Measurements from ENCODE around the gene NHSL1. TPM values are rescaled to one million over a fixed set of nuclear protein-coding genes. Genes with fewer than 3 reads are reported as not detected.
A peak's percentile ranks its signal among the peaks of the same experiment; 100 is the strongest.

Gene NHSL1
- total and polyA plus RNA-seq, 2 of the 8 experiments (the other 6 are each of a cell fraction or from before 2014, with no cell fraction given): 7.2 to 32.4 TPM

DNA sequence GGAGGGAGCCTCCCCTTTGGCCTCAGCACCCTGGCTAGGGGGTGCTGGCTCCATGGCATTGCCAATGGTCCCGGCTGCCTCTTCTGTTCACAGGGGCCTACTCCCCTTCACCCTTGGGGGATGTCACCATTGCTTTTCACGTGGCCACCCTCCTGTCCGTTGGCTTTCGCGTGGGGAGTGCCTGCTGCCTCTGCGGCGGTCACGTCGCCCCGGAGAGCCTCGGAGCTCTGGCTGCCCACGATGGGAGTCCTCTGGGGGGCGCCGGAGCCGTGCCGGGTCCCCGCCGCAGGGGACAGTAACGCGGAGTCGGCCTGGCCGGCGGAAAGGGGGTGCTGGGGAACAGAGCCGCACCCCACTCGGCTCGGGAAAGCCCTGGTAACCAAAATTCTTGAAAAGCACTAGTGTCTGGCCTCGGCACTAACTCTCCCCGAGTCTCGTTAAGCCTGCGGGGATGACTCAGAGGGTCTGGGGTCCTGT, 95.9 kb downstream of the NHSL1 start:
- Histone ChIP-seq H4K91ac (replicated peaks; ENCODE audit: insufficient read length, low read length) (peak overlapping the region; percentile 38), H3K79me2 (ENCODE audit: control insufficient read depth in 1 of 2, insufficient read depth in 2 of 2, low read length in 2 of 2) (no peaks in the 10 kb centered on the region), H3K27me3 (replicated peaks in 1 of 4; ENCODE audit: control insufficient read depth in 3 of 4, extremely low read depth in 1 of 4, insufficient read depth in 3 of 4, low read length in 3 of 4) (no peaks in the 10 kb centered on the region; a peak in 1 of 7 replicates), H3K56ac (replicated peaks; ENCODE audit: insufficient read length, low read depth, low read length) (peak overlapping the region; percentile 62), H2BK5ac (ENCODE audit: low read depth, low read length) (peak overlapping the region; percentile 46), H3K4ac (replicated peaks; ENCODE audit: insufficient read length, low read depth, low read length) (peak overlapping the region; percentile 44), H3K23me2 (ENCODE audit: low read depth, low read length) (peaks cover 6% of the 10 kb centered on the region; the same call in 1 of the 2 replicates), H3K9ac (replicated peaks in 1 of 4; ENCODE audit: extremely low read depth in 1 of 4, low read depth in 3 of 4, low read length in 3 of 4) (peak overlapping the region in 2 of 4 experiments; percentile 67 to 74; a peak in 4 of 7 replicates), H2BK15ac (ENCODE audit: low read length) (no peak overlapping the region; the same call in 1 of the 2 replicates), H2BK12ac (ENCODE audit: low read depth, low read length) (peak overlapping the region; percentile 90), H3K27ac (ENCODE audit: low read depth, low read length) (peak overlapping the region; percentile 77), H3K4me2 (ENCODE audit: insufficient read depth in 1 of 2, low read depth in 2 of 2, low read length in 2 of 2) (peak overlapping the region; percentile 72 to 86), H3K18ac (ENCODE audit: extremely low read depth, low read length) (peak overlapping the region; percentile 98), H3K79me1 (ENCODE audit: low read depth, low read length) (no peaks in the 10 kb centered on the region; the same call in 1 of the 2 replicates), H3K4me1 (replicated peaks in 1 of 4; ENCODE audit: control insufficient read depth in 3 of 4, insufficient read depth in 4 of 4, low read length in 3 of 4) (peaks cover 0 to 3% (median 0%) of the 10 kb centered on the region in 4 experiments; a peak in 3 of 7 replicates), H2AFZ (ENCODE audit: low read length) (peak overlapping the region; percentile 34), H4K5ac (ENCODE audit: insufficient read length, low read depth, low read length) (peak overlapping the region; percentile 92), H2BK20ac (ENCODE audit: low read length) (no peak overlapping the region), H4K8ac (ENCODE audit: extremely low read depth, insufficient read depth, low read length) (peak overlapping the region; percentile 82; the same call in 1 of the 2 replicates), H2AK5ac (ENCODE audit: low read depth, low read length) (no peak overlapping the region), H3K4me3 (ENCODE audit: extremely low read depth in 1 of 4, insufficient read depth in 2 of 4, low read depth in 3 of 4, low read length in 4 of 4) (peak overlapping the region; percentile 50 to 86 (median 82)), H3K36me3 (ENCODE audit: control insufficient read depth in 2 of 4, insufficient read depth in 4 of 4, low read length in 3 of 4) (peaks cover 0 to 26% (median 10%) of the 10 kb centered on the region in 4 experiments; a peak in 6 of 8 replicates), H4K20me1 (replicated peaks in 1 of 2; ENCODE audit: control insufficient read depth in 1 of 2, insufficient read depth in 2 of 2, low read length in 2 of 2) (no peaks in the 10 kb centered on the region), H3K14ac (ENCODE audit: insufficient read length) (no peak overlapping the region), H3K9me3 (ENCODE audit: insufficient read depth in 2 of 2, low read depth in 1 of 2, low read length in 1 of 2) (no peaks in the 10 kb centered on the region), H3K23ac (ENCODE audit: insufficient read length) (no peak overlapping the region), H2BK120ac (replicated peaks; ENCODE audit: low read depth, low read length) (no peak overlapping the region)
- no peak for FAIRE-seq
- ChIA-PET POLR2A (ENCODE audit: partially characterized antibody) (interaction anchor here (1.0 to 1.7 kb wide), 5 partner anchors 20 to 97 kb away, joined by 3 to 4 read pairs (median 4); no protein-coding TSS in a partner anchor), CTCF (ENCODE audit: partially characterized antibody) (interaction anchor here (0.7 to 4.2 kb wide), 20 partner anchors 9 to 286 kb away, joined by 3 to 35 read pairs (median 4); no protein-coding TSS in a partner anchor)
- peak in 1 of 2 experiments; percentile 67 for DNase-seq (ENCODE audit: low read depth in 1 of 2, low spot score in 2 of 2)
- WGBS, 2 experiments (ENCODE audit: extremely low coverage in 1 of 2, insufficient coverage in 1 of 2, insufficient read length in 1 of 2, insufficient replicate concordance in 2 of 2, low coverage in 1 of 2, low lambda C conversion rate in 2 of 2, missing lambda C conversion rate in 1 of 2): 12% methylated on average over 14 of the region's 30 CpGs; no CpG with 5 or more reads in 1 of the 2 experiments
- TF ChIP-seq, protein P1, sequence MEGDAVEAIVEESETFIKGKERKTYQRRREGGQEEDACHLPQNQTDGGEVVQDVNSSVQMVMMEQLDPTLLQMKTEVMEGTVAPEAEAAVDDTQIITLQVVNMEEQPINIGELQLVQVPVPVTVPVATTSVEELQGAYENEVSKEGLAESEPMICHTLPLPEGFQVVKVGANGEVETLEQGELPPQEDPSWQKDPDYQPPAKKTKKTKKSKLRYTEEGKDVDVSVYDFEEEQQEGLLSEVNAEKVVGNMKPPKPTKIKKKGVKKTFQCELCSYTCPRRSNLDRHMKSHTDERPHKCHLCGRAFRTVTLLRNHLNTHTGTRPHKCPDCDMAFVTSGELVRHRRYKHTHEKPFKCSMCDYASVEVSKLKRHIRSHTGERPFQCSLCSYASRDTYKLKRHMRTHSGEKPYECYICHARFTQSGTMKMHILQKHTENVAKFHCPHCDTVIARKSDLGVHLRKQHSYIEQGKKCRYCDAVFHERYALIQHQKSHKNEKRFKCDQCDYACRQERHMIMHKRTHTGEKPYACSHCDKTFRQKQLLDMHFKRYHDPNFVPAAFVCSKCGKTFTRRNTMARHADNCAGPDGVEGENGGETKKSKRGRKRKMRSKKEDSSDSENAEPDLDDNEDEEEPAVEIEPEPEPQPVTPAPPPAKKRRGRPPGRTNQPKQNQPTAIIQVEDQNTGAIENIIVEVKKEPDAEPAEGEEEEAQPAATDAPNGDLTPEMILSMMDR (IDR thresholded peaks at IDR 0.05; ENCODE audit: control extremely low read depth in 1 of 3, insufficient read depth in 1 of 3, low read depth in 1 of 3, low read length in 3 of 3): peak in 1 of 3 experiments; percentile 22; a peak in 2 of 4 replicates
- TF ChIP-seq CHD2 (IDR thresholded peaks at IDR 0.05; ENCODE audit: low read length): no peak
- no peak for TF ChIP-seq EP300 (IDR thresholded peaks at IDR 0.05; ENCODE audit: borderline replicate concordance in 1 of 2, low read depth in 2 of 2, low read length in 2 of 2)
- TF ChIP-seq NRF1 (IDR thresholded peaks at IDR 0.05; ENCODE audit: low read depth, low read length): no peak
- TF ChIP-seq SAP30 (IDR thresholded peaks at IDR 0.05; ENCODE audit: insufficient read depth, insufficient replicate concordance, low read length): no peak
- no peak for TF ChIP-seq POLR2A (IDR thresholded peaks at IDR 0.05; ENCODE audit: control extremely low read depth in 1 of 2, low read depth in 2 of 2, low read length in 2 of 2)
- TF ChIP-seq TEAD4 (IDR thresholded peaks at IDR 0.05; ENCODE audit: low read depth, low read length): no peak
- TF ChIP-seq, protein P2, sequence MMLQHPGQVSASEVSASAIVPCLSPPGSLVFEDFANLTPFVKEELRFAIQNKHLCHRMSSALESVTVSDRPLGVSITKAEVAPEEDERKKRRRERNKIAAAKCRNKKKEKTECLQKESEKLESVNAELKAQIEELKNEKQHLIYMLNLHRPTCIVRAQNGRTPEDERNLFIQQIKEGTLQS (IDR thresholded peaks at IDR 0.05; ENCODE audit: insufficient read depth, low read depth, low read length): no peak
- no peak for TF ChIP-seq CREB1 (IDR thresholded peaks at IDR 0.05)
